B cell (primary cell): ENCODE results near the gene ORAI2.

Source experiments
- CTCF ChIP-seq: fragments of 200-600 bp; IDR thresholded peaks from one replicate; pipeline ENCODE4 v1.8.0; 2022; ENCODE audit warnings: antibody characterized with exemption, mild to moderate bottlenecking
- EZH2 ChIP-seq: IDR thresholded peaks from 2 replicates; pipeline ENCODE4 v1.6.1; 2012; ENCODE audit warnings: borderline replicate concordance, low read depth, mild to moderate bottlenecking, moderate library complexity, low read length; ENCODE audit not compliant: insufficient read depth, poor library complexity, severe bottlenecking

- no peak for TF ChIP-seq CTCF
- TF ChIP-seq EZH2 = no peak
Observed at GRCh38 chr7:102396710-102397019, 36.7 kb upstream of the ORAI2 start.
